Adrenal gland (tissue), 12 donors: ENCODE results near the gene NTRK1. TPM values are rescaled to one million over a fixed set of nuclear protein-coding genes. Genes with fewer than 3 reads are reported as not detected.

ENCODE experiments used
- DNase-seq, 7 donors: peaks; one replicate each; pipeline ENCODE4 v3.0.0-alpha.2; 2019 to 2020
- H3K27ac ChIP-seq, 5 donors: fragments of 200-600 bp; sonication (generic) in 4 of 5; 1 replicate in 3 of 5; 2 replicates in 2 of 5; pipeline versions ENCODE4 v1.5.1 to v1.8.0; 2016 to 2020; ENCODE audit warnings: mild to moderate bottlenecking in 1 of 5
- H3K27me3 ChIP-seq: fragments of 200-600 bp; 2 replicates; pipeline ENCODE4 v1.8.0; 2021
- H3K36me3 ChIP-seq, 2 donors: fragments of 200-600 bp; replicated peaks in 1 of 2; 1 replicate in 1 of 2; 2 replicates in 1 of 2; pipeline versions ENCODE4 v1.5.1 to v1.8.0; 2018 to 2022
- H3K4me1 ChIP-seq, 2 donors: fragments of 200-600 bp; replicated peaks in 1 of 2; 1 replicate in 1 of 2; 2 replicates in 1 of 2; pipeline versions ENCODE4 v1.5.1 to v1.8.0; 2018 to 2021
- H3K4me3 ChIP-seq, 4 donors: fragments of 200-600 bp; sonication (generic) in 3 of 4; one replicate each; pipeline ENCODE4 v1.5.1; 2016 to 2018
- H3K9me3 ChIP-seq, 3 donors: fragments of 200-600 bp; sonication (generic) in 1 of 3; replicated peaks in 1 of 3; 1 replicate in 2 of 3; 2 replicates in 1 of 3; pipeline versions ENCODE4 v1.5.1 to v1.8.0; 2016 to 2021
- POLR2A ChIP-seq, 2 donors: fragments of 450-650 bp; IDR thresholded peaks; one replicate each; pipeline ENCODE4 v1.6.1; 2017; ENCODE audit warnings: antibody characterized with exemption in 2 of 2, mild to moderate bottlenecking in 2 of 2, moderate library complexity in 1 of 2
- WGBS, 4 donors: extraction: QIAGEN DNeasy Blood & Tissue Kit in 2 of 4; methylation state at CpG; one replicate each; pipeline versions ENCODE4 v1.1.5 to v1.1.7; 2013 to 2017; 5-methylcytosine and 5-hydroxymethylcytosine counted together
- intact Hi-C, 2 donors: fragments of 100-400 bp; cut with DNase I; formaldehyde crosslinking; loops; one replicate each; pipeline versions ENCODE4 v1.14.1 to v1.15.0; 2022 to 2023
- polyA plus RNA-seq, 3 donors: library from polyadenylated mRNA; stranded (reverse); fragments of 200-250 nt in 2 of 3; fragments of 350-450 nt in 1 of 3; fragmentation: Illumina TruSeq in 1 of 3; extraction: RNeasy Lipid Tissue Mini Kit (QIAGEN cat#74804) in 1 of 3; gene quantifications; one replicate each; pipeline ENCODE4 v1.2.3, GENCODE V29; 2013 to 2014
- total RNA-seq, 9 donors: library from RNA; depleted of rRNA in 4 of 9; stranded (reverse); fragments of >200 nt in 4 of 9; fragments of 120-200 nt in 1 of 9; fragmentation: NEBNext Ultra II Directional in 1 of 9; extraction: Animal tissue kit (Norgen Biotek cat#: 25700) in 1 of 9; gene quantifications; one replicate each; pipeline versions ENCODE4 v1.1.0 to v1.2.4, GENCODE V29; 2013 to 2023
- TF ChIP-seq, protein P1 (sequence below), 6 experiments: fragments of 450-650 bp in 4 of 6; fragments of 200-600 bp in 2 of 6; sonication (generic) in 1 of 6; IDR thresholded peaks; 1 replicate in 5 of 6; 2 replicates in 1 of 6; pipeline versions ENCODE4 v1.5.1 to v1.8.0; 2016 to 2021; ENCODE audit warnings: antibody characterized with exemption in 6 of 6, mild to moderate bottlenecking in 2 of 6, moderate library complexity in 1 of 6
- donor health status: healthy with polysubstance abuse.
- donor health status: Bipolar disorder and iron deficiency.
- donor health status: DM: yes; HTN: yes; CAD: no.
- donor health status: DM: no; HTN: no; CAD: no.
- donor health status: DM: no; HTN: no; CAD: no.
- donor health status: DM: yes; HTN: yes; CAD: no.

The NTRK1 gene
- total and polyA plus RNA-seq, 12 donors, result 0.26 to 22.6 (median 5.7) TPM; not detected in 1

DNA sequence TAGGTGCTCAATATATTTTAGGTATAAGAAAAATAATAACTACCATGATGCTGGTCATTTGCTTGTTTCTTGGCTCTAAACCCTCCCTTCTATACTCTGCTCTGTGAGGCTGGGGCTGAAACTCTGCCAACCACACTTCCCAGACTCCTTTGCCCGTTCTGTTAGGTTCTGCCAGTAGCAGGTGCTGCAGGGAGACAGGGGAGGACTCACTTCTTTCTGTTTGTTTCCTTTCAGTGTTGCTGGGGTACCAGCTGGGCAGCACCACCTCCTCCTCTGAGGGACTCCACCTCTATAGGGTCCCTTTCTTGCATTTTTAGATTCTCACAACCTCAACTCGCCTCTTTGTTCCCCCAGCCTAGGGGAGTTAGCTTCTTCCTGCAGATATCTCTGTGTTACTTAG is 27.1 kb upstream of the NTRK1 start:
- Histone ChIP-seq H3K4me1 (no peaks in the 10 kb centered on the region), H3K4me3 (no peak overlapping the region), H3K36me3 (no peaks in the 10 kb centered on the region), H3K27me3 (no peaks in the 10 kb centered on the region), H3K27ac (no peak overlapping the region), H3K9me3 (no peaks in the 10 kb centered on the region)
- WGBS, 4 donors, result 51 to 65% (median 53%) methylated on average over 2 of the region's 2 CpGs
- intact Hi-C loops, result no loop called here
- DNase-seq, result peak in 1 of 7 donors; percentile 11
- TF ChIP-seq POLR2A (IDR thresholded peaks at IDR 0.05), result no peak
- TF ChIP-seq, protein P1, sequence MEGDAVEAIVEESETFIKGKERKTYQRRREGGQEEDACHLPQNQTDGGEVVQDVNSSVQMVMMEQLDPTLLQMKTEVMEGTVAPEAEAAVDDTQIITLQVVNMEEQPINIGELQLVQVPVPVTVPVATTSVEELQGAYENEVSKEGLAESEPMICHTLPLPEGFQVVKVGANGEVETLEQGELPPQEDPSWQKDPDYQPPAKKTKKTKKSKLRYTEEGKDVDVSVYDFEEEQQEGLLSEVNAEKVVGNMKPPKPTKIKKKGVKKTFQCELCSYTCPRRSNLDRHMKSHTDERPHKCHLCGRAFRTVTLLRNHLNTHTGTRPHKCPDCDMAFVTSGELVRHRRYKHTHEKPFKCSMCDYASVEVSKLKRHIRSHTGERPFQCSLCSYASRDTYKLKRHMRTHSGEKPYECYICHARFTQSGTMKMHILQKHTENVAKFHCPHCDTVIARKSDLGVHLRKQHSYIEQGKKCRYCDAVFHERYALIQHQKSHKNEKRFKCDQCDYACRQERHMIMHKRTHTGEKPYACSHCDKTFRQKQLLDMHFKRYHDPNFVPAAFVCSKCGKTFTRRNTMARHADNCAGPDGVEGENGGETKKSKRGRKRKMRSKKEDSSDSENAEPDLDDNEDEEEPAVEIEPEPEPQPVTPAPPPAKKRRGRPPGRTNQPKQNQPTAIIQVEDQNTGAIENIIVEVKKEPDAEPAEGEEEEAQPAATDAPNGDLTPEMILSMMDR (IDR thresholded peaks at IDR 0.05), result no peak

GRCh38 chr1:156834322-156834721 is 26.3 kb upstream of the NTRK1 start:
- TF ChIP-seq POLR2A (IDR thresholded peaks at IDR 0.05), result no peak
- TF ChIP-seq, protein P1 (IDR thresholded peaks at IDR 0.05), result no peak
- WGBS, 4 donors, result 59 to 80% (median 73%) methylated on average over 3 of the region's 3 CpGs
- H3K9me3 ChIP-seq, result no peaks in the 10 kb centered on the region
- DNase-seq, result no peak
- H3K27me3 ChIP-seq, result no peaks in the 10 kb centered on the region
- H3K4me3 ChIP-seq, result no peak overlapping the region
- H3K36me3 ChIP-seq, result no peaks in the 10 kb centered on the region
- H3K4me1 ChIP-seq, result no peaks in the 10 kb centered on the region
- intact Hi-C loops, result no loop called here
- H3K27ac ChIP-seq, result no peak overlapping the region

- intact Hi-C loops, result no loop called here
- DNase-seq, result no peak
- H3K27ac ChIP-seq, result no peak overlapping the region
- no peaks in the 10 kb centered on the region for H3K4me1 ChIP-seq
- H3K36me3 ChIP-seq, result no peaks in the 10 kb centered on the region
- no peaks in the 10 kb centered on the region for H3K27me3 ChIP-seq
- TF ChIP-seq POLR2A (IDR thresholded peaks at IDR 0.05), result no peak
- TF ChIP-seq, protein P1 (IDR thresholded peaks at IDR 0.05), result no peak
- WGBS, 4 donors, result 57 to 80% (median 65%) methylated on average over 5 of the region's 5 CpGs
- H3K9me3 ChIP-seq, result no peaks in the 10 kb centered on the region
- no peak overlapping the region for H3K4me3 ChIP-seq
Measured at GRCh38 chr1:156836041-156836654, 24.5 kb upstream of the NTRK1 start.

- DNase-seq, result no peak
- no peak overlapping the region for H3K27ac ChIP-seq
- no peaks in the 10 kb centered on the region for H3K4me1 ChIP-seq
- no peaks in the 10 kb centered on the region for H3K9me3 ChIP-seq
- no peak overlapping the region for H3K4me3 ChIP-seq
- no peaks in the 10 kb centered on the region for H3K36me3 ChIP-seq
- intact Hi-C loops, result no loop called here
- H3K27me3 ChIP-seq, result no peaks in the 10 kb centered on the region
- TF ChIP-seq POLR2A (IDR thresholded peaks at IDR 0.05), result no peak
- TF ChIP-seq, protein P1 (IDR thresholded peaks at IDR 0.05), result no peak
- 61 to 79% (median 75%) methylated on average over 2 to 4 of the region's 4 CpGs for WGBS, 4 donors
Measured at GRCh38 chr1:156836892-156837291, 23.8 kb upstream of the NTRK1 start.
